ENCODE measurements around the gene TMCC1. TPM values are rescaled to one million over a fixed set of nuclear protein-coding genes. Genes with fewer than 3 reads are reported as not detected.
"Not testable (repeated sequence)": the region's sequence is repeated elsewhere in the genome, so short reads cannot be mapped to it uniquely, and the experiment has no call there.

The TMCC1 gene
- total RNA-seq, 6 experiments from 2014 or later = 21.7 to 124 (median 25.2) TPM

DNA sequence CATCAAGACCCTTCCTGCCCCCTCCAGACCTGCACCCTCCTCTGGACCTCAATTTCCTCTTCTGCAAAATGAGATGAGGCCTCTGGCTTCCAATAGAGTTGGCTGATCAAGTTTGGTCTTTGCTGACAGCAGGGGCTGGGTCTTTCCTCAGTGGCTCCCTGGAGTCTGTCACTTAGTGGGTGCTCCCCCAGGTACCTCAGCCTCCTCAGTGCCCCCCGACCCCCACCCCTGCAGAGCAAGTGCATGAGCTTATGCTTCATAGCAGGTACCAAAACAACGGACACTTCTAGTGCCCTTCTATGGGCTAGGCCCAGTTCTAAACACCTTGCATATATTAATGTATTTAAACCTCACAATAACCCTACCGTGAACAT is 280.2 kb downstream of the TMCC1 start:
- TF ChIP-seq POLR2A (IDR thresholded peaks at IDR 0.05) = no peak
- TF ChIP-seq, protein P1, sequence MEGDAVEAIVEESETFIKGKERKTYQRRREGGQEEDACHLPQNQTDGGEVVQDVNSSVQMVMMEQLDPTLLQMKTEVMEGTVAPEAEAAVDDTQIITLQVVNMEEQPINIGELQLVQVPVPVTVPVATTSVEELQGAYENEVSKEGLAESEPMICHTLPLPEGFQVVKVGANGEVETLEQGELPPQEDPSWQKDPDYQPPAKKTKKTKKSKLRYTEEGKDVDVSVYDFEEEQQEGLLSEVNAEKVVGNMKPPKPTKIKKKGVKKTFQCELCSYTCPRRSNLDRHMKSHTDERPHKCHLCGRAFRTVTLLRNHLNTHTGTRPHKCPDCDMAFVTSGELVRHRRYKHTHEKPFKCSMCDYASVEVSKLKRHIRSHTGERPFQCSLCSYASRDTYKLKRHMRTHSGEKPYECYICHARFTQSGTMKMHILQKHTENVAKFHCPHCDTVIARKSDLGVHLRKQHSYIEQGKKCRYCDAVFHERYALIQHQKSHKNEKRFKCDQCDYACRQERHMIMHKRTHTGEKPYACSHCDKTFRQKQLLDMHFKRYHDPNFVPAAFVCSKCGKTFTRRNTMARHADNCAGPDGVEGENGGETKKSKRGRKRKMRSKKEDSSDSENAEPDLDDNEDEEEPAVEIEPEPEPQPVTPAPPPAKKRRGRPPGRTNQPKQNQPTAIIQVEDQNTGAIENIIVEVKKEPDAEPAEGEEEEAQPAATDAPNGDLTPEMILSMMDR (IDR thresholded peaks at IDR 0.05) = no peak
- Histone ChIP-seq H3K36me3 (no peaks in the 10 kb centered on the region), H3K27me3 (no peaks in the 10 kb centered on the region), H3K4me3 (no peak overlapping the region), H3K4me1 (peaks cover 0 to 7% (median 0%) of the 10 kb centered on the region in 4 donors), H3K9me3 (no peaks in the 10 kb centered on the region), H3K27ac (no peak overlapping the region)
- ATAC-seq (no peak), DNase-seq (no peak)
- 47% methylated on average over 2 of the region's 3 CpGs for WGBS (ENCODE audit: insufficient coverage, low coverage, low lambda C conversion rate, missing lambda C conversion rate)
- intact Hi-C loops (cut with DNase I) = loop anchor here (10.0 kb wide), 1 partner anchor 129 kb away; no protein-coding TSS in a partner anchor

DNA sequence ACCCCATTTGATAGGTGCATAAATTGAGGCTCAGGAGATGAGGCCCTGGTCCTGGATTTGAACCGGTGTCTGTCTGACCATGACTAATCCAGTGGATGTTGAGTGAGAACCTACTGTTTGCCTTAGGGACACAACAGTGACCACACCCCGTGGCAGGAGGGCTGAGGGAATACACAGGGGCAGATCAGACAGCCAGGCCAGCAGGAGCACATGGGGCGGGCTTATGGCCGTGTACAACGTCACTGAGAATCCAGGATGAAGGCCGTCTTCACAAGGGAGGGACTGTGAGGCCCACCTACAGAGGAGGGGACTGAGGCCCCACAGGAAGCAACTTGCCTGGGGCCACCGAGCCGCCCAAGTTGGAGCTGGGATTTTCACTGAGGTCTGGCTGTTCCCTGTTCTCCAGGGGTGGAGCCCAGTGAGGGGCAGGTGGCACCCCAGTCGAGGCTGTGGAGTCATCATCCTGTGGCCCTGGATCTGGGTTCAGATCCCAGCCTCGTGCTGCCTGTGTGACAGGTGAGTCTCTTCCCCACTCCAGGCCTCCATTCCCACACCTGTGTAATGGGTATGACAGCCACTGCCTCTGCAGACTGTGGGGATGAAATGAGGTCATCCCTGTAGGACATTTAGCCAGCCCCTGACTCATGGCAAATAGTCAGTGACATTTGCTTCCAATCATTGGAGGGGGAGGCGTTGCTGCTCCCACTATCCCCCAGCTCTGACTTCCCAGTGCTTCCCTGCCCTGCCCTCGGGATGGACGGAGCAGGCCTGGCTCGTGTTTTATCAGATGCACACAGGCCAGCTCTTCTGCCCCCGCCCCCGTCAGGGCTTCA is 280.8 kb downstream of the TMCC1 start:
- H3K36me3 ChIP-seq = no peaks in the 10 kb centered on the region
- peaks cover 0 to 7% (median 0%) of the 10 kb centered on the region in 4 donors for H3K4me1 ChIP-seq
- DNase-seq (peak in 2 of 3 donors; percentile 12 to 51), ATAC-seq (no peak)
- H3K9me3 ChIP-seq = no peaks in the 10 kb centered on the region
- no peak overlapping the region for H3K4me3 ChIP-seq
- H3K27me3 ChIP-seq = no peaks in the 10 kb centered on the region
- intact Hi-C loops (cut with DNase I) = loop anchor here (10.0 kb wide), 1 partner anchor 128 kb away; no protein-coding TSS in a partner anchor
- peak overlapping the region in 1 of 3 donors; percentile 21 for H3K27ac ChIP-seq
- 48% methylated on average over 7 of the region's 16 CpGs for WGBS (ENCODE audit: insufficient coverage, low coverage, low lambda C conversion rate, missing lambda C conversion rate)
- TF ChIP-seq, protein P1 (IDR thresholded peaks at IDR 0.05) = no peak
- TF ChIP-seq POLR2A (IDR thresholded peaks at IDR 0.05) = no peak

DNA sequence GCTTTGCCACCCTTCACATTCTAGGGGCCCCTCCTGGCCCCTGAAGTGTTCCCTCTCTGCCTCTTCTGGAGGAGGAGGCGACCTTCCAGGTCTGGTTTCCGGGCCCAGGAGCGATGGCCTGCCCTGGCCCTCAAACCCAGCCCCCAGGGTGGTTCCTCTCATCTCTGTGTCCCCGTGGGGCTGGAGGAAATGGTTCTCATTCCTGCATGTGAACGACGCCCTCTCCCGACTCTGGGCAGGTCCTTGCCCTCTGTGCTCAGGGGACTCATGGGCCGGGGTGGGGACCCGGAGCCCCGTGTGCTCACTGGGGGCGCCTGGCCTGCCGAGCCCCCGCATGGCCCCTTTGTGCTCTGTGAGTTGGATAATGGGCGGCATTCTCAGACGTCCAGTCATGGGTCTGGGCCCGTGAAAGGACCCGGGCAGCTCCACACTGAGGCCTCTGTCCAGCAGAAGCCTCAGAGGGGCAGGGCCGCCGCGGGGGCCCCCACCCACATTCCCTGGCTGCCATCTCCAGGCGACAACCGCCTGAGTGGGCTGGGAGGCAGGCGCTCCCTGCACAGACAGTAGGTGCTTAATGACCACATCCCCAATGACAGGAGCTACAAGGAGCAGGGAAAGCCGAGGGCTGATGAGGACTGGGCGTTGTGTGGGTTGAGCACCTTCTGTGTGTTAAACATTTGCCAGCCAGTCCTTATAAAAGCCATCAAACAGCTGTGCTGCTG is 281.5 kb downstream of the TMCC1 start:
- Histone ChIP-seq H3K36me3 (no peaks in the 10 kb centered on the region), H3K4me1 (peaks cover 0 to 7% (median 0%) of the 10 kb centered on the region in 4 donors), H3K27ac (peak overlapping the region in 1 of 3 donors; percentile 21), H3K27me3 (no peaks in the 10 kb centered on the region), H3K4me3 (no peak overlapping the region), H3K9me3 (no peaks in the 10 kb centered on the region)
- WGBS (ENCODE audit: insufficient coverage, low coverage, low lambda C conversion rate, missing lambda C conversion rate) = 40% methylated on average over 4 of the region's 25 CpGs
- ATAC-seq (peak in 3 of 4 donors; percentile 5 to 13 (median 8)), DNase-seq (peak in 1 of 3 donors; percentile 45)
- TF ChIP-seq, protein P1 (IDR thresholded peaks at IDR 0.05) = no peak
- no peak for TF ChIP-seq POLR2A (IDR thresholded peaks at IDR 0.05)
- intact Hi-C loops (cut with DNase I) = loop anchor here (10.0 kb wide), 1 partner anchor 127 kb away; no protein-coding TSS in a partner anchor

DNA sequence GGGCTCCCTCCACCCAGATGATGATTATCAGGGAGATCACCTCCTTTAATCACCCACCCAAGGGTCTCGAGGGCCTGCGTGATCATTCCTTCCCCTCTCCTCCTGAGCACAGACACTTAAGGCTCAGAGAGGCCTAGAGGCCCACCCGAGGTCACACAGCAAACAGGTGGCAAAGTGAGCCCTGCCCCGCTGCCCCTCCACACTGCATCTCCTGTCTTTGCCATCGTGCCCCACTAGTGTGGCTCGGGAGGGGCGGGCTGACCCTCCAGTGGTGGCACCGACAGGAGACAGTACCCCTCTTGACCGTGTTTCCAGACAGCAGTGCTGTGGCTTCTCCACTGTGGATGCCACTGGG is 282.1 kb downstream of the TMCC1 start:
- intact Hi-C loops (cut with DNase I) = loop anchor here (10.0 kb wide), 1 partner anchor 127 kb away; no protein-coding TSS in a partner anchor
- WGBS (ENCODE audit: insufficient coverage, low coverage, low lambda C conversion rate, missing lambda C conversion rate) = 81% methylated on average over 3 of the region's 9 CpGs
- no peak overlapping the region for H3K4me3 ChIP-seq
- no peak for DNase-seq
- no peak overlapping the region for H3K27ac ChIP-seq
- no peaks in the 10 kb centered on the region for H3K36me3 ChIP-seq
- no peaks in the 10 kb centered on the region for H3K27me3 ChIP-seq
- ATAC-seq = no peak
- H3K9me3 ChIP-seq = no peaks in the 10 kb centered on the region
- no peak for TF ChIP-seq POLR2A (IDR thresholded peaks at IDR 0.05)
- TF ChIP-seq, protein P1 (IDR thresholded peaks at IDR 0.05) = no peak
- H3K4me1 ChIP-seq = peaks cover 0 to 7% (median 0%) of the 10 kb centered on the region in 4 donors

DNA sequence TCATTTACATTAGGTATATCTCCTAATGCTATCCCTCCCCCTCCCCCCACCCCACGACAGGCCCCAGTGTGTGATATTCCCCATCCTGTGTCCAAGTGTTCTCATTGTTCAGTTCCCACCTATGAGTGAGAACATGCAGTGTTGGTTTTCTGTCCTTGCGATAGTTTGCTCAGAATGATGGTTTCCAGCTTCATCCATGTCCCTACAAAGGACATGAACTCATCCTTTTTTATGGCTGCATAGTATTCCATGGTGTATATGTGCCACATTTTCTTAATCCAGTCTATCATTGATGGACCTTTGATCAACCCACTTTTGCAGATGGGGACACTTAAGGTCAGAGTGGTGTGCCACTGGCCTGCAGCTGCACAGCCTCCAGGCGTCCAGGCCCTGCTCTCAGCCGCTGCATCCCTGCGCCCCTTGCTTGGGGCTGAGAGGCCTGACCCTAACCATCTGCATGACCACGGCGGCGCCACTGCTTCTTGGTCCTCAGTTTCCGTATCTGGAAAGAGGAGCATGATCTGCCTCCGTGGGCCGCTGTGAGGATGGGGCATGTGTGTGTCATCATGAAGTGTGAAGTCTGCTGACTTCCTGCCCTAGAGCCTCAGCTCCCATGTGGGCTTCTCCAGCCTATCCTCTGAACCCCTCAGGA is 282.6 kb downstream of the TMCC1 start:
- not testable (repeated sequence) for H3K4me3 ChIP-seq, DNase-seq, H3K27ac ChIP-seq, H3K9me3 ChIP-seq, H3K36me3 ChIP-seq, ATAC-seq, H3K27me3 ChIP-seq, H3K4me1 ChIP-seq
- intact Hi-C loops (cut with DNase I) = loop anchor here (10.0 kb wide), 1 partner anchor 126 kb away; no protein-coding TSS in a partner anchor
- 82% methylated on average over 5 of the region's 11 CpGs for WGBS (ENCODE audit: insufficient coverage, low coverage, low lambda C conversion rate, missing lambda C conversion rate)

Data from right lobe of liver (tissue), 6 donors.